OCI-LY1 (cell line): ENCODE measurements around the gene EPHB2.

Experiments used
- H2AFZ ChIP-seq: fragments of 200-600 bp; sonication (generic), shearing (Covaris generic); 2 replicates; pipeline ENCODE4 v1.6.0; 2014; ENCODE audit warnings: antibody characterized with exemption, mild to moderate bottlenecking, low read length
- H3F3A ChIP-seq: fragments of 200-600 bp; sonication (generic), shearing (Covaris generic); 2 replicates; pipeline ENCODE4 v1.6.0; 2014; ENCODE audit warnings: mild to moderate bottlenecking, antibody characterized with exemption, low read length, moderate library complexity; ENCODE audit not compliant: insufficient read depth
- H3K27ac ChIP-seq: fragments of 200-600 bp; sonication (generic); 2 replicates; pipeline ENCODE4 v1.5.1; 2014; ENCODE audit warnings: low read length, mixed run types, mild to moderate bottlenecking, low read depth; ENCODE audit not compliant: poor library complexity, severe bottlenecking
- H3K27me3 ChIP-seq: fragments of 200-600 bp; sonication (generic); 2 replicates; pipeline ENCODE4 v1.6.0; 2014; ENCODE audit warnings: antibody characterized with exemption, mild to moderate bottlenecking, low read length, moderate library complexity; ENCODE audit not compliant: insufficient read depth
- H3K36me3 ChIP-seq: fragments of 200-600 bp; sonication (generic); 2 replicates; pipeline ENCODE4 v1.6.1; 2014; ENCODE audit warnings: mild to moderate bottlenecking, antibody characterized with exemption, low read length, moderate library complexity, mixed read lengths; ENCODE audit not compliant: insufficient read depth
- H3K4me1 ChIP-seq: fragments of 200-600 bp; sonication (generic); 2 replicates; pipeline ENCODE4 v1.5.1; 2014; ENCODE audit warnings: mild to moderate bottlenecking, low read length, moderate library complexity; ENCODE audit not compliant: insufficient read depth, severe bottlenecking
- H3K4me2 ChIP-seq: fragments of 200-600 bp; sonication (generic), shearing (Covaris generic); 2 replicates; pipeline ENCODE4 v1.6.1; 2014; ENCODE audit warnings: low read length
- H3K4me3 ChIP-seq: fragments of 200-600 bp; sonication (generic); 2 replicates; pipeline ENCODE4 v1.5.1; 2014; ENCODE audit warnings: low read length, low read depth, mild to moderate bottlenecking, mixed read lengths; ENCODE audit not compliant: poor library complexity, severe bottlenecking
- H3K79me2 ChIP-seq: fragments of 200-600 bp; shearing (Covaris generic); 2 replicates; pipeline ENCODE4 v1.6.1; 2016; ENCODE audit warnings: mixed run types, low read length, mixed read lengths; ENCODE audit not compliant: insufficient read depth
- H3K9ac ChIP-seq: fragments of 200-600 bp; sonication (generic), shearing (Covaris generic); 2 replicates; pipeline ENCODE4 v1.6.1; 2014; ENCODE audit warnings: mild to moderate bottlenecking, low read length, mixed read lengths
- H3K9me2 ChIP-seq: fragments of 200-600 bp; sonication (generic), shearing (Covaris generic); 2 replicates; pipeline ENCODE4 v1.6.1; 2014; ENCODE audit warnings: low read depth, mild to moderate bottlenecking, low read length, mixed read lengths
- H3K9me3 ChIP-seq: fragments of 200-600 bp; shearing (Covaris generic); 2 replicates; pipeline ENCODE4 v1.6.1; 2014; ENCODE audit warnings: low read length, mixed read lengths
- H4K20me1 ChIP-seq: fragments of 200-600 bp; sonication (generic), shearing (Covaris generic); 2 replicates; pipeline ENCODE4 v1.6.0; 2016; ENCODE audit warnings: mild to moderate bottlenecking, low read length; ENCODE audit not compliant: insufficient read depth
- EZH2 ChIP-seq: fragments of 200-600 bp; sonication (generic), shearing (Covaris generic); IDR thresholded peaks from 2 replicates; pipeline ENCODE4 v1.8.0; 2017; ENCODE audit warnings: borderline replicate concordance, mixed run types, mild to moderate bottlenecking, antibody characterized with exemption, low read length, moderate library complexity, mixed read lengths
- TF ChIP-seq, protein P1 (sequence below): fragments of 200-600 bp; sonication (generic), shearing (Covaris generic); IDR thresholded peaks from 2 replicates; pipeline ENCODE4 v1.5.1; 2017; ENCODE audit warnings: mild to moderate bottlenecking, antibody characterized with exemption, low read length, moderate library complexity, mixed read lengths

EPHB2 gene

DNA sequence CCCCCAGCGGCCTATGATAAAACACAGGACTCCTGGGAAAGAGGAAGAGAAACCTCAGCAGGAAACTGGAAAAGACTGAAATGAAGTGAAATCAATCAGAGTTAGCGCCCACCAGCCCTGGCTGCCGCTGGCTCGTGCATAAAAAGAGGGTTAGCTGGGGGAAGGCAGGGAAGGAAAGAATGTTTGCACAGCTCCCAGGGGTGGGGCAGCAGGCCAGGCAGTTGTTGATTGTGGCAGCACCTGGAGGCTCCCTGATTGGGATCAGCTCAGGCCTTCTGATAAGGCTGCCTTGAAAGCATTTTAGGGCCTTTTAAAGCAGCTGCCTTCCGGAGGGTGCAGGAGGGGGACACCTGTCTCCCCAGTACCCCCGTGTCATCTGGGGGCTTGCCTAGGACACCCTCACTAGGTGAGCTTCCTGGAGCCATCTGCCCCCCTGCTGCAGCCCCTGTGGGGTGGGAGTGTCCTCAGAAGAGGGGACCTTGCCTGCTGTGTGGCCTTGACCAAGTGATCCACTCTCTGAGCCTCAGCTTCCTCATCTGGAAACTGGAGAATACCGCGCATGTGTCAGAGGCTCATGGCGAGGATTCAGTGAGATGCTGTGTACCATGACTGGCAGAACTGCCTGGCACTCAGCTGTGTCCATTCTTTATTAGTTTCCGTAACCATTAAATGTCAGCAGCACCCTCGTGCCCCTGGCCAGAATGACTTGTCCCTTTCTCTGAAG lies 6.6 kb downstream of the EPHB2 start:
- Histone ChIP-seq H3K9me3 (no peaks in the 10 kb centered on the region), H3K36me3 (no peaks in the 10 kb centered on the region), H3K9ac (no peak overlapping the region), H3K27ac (no peak overlapping the region), H3K4me1 (no peaks in the 10 kb centered on the region), H3K9me2 (no peaks in the 10 kb centered on the region), H3K4me3 (no peak overlapping the region), H3F3A (no peaks in the 10 kb centered on the region), H2AFZ (no peak overlapping the region), H3K27me3 (no peaks in the 10 kb centered on the region), H4K20me1 (no peaks in the 10 kb centered on the region), H3K4me2 (no peak overlapping the region), H3K79me2 (no peaks in the 10 kb centered on the region)
- TF ChIP-seq, protein P1, sequence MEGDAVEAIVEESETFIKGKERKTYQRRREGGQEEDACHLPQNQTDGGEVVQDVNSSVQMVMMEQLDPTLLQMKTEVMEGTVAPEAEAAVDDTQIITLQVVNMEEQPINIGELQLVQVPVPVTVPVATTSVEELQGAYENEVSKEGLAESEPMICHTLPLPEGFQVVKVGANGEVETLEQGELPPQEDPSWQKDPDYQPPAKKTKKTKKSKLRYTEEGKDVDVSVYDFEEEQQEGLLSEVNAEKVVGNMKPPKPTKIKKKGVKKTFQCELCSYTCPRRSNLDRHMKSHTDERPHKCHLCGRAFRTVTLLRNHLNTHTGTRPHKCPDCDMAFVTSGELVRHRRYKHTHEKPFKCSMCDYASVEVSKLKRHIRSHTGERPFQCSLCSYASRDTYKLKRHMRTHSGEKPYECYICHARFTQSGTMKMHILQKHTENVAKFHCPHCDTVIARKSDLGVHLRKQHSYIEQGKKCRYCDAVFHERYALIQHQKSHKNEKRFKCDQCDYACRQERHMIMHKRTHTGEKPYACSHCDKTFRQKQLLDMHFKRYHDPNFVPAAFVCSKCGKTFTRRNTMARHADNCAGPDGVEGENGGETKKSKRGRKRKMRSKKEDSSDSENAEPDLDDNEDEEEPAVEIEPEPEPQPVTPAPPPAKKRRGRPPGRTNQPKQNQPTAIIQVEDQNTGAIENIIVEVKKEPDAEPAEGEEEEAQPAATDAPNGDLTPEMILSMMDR = no peak
- no peak for TF ChIP-seq EZH2

- Histone ChIP-seq H3K9ac (no peak overlapping the region), H3K4me1 (no peaks in the 10 kb centered on the region), H3K4me2 (no peak overlapping the region), H3K9me2 (no peaks in the 10 kb centered on the region), H3K9me3 (no peaks in the 10 kb centered on the region), H3K27me3 (no peaks in the 10 kb centered on the region), H3K27ac (no peak overlapping the region), H2AFZ (no peak overlapping the region), H3K4me3 (no peak overlapping the region), H3K36me3 (no peaks in the 10 kb centered on the region), H3F3A (no peaks in the 10 kb centered on the region), H3K79me2 (no peaks in the 10 kb centered on the region), H4K20me1 (no peaks in the 10 kb centered on the region)
- no peak for TF ChIP-seq EZH2
- TF ChIP-seq, protein P1 = no peak
Measured at GRCh38 chr1:22721122-22721873, 10.7 kb downstream of the EPHB2 start.

DNA sequence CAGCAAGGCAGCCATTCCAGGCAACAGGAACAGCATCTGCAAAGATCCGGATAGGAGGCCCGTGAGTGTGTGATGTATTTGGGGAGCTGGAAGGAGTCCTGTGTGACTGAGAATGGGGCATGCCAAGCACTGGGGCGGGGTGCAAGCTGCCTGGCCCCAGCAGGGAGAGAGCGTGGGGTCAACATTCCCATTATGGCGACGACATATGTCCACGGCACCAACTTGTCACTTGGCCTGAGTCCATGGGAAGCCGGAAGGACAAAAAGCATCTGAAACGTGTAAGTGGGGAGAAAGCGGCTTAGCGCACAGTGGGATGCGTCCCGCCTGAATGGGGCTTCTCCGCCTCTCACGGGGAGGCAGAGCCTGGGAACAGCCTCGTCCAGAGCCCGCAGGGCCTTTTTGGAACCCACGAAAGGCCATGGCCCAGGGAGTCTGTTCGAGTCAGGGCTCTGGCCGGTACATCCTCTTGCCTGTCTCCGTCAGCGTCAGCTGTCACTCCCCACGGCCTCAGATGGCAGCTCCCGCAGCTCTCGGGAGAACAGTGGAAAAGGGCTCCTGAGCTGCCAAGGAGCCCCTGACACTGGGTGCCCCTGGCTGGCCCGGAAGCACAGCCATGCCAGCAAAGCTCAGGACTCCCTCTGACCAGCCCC lies 12.4 kb downstream of the EPHB2 start:
- H3K9me2 ChIP-seq = no peaks in the 10 kb centered on the region
- no peaks in the 10 kb centered on the region for H3K4me1 ChIP-seq
- H2AFZ ChIP-seq = no peak overlapping the region
- no peaks in the 10 kb centered on the region for H3K79me2 ChIP-seq
- no peak for TF ChIP-seq EZH2
- TF ChIP-seq, protein P1 = no peak
- H3K27ac ChIP-seq = no peak overlapping the region
- H3F3A ChIP-seq = no peaks in the 10 kb centered on the region
- H3K4me3 ChIP-seq = no peak overlapping the region
- H3K27me3 ChIP-seq = no peaks in the 10 kb centered on the region
- H3K4me2 ChIP-seq = no peak overlapping the region
- H3K9me3 ChIP-seq = no peaks in the 10 kb centered on the region
- no peak overlapping the region for H3K9ac ChIP-seq
- no peaks in the 10 kb centered on the region for H3K36me3 ChIP-seq
- no peaks in the 10 kb centered on the region for H4K20me1 ChIP-seq
